HG02763 (cell line): ENCODE data around the gene DYNLRB1.
A peak's percentile ranks its signal among the peaks of the same experiment; 100 is the strongest.

Experiments used
- ATAC-seq: cut with Tn5 transposase; IDR thresholded peaks from one replicate; pipeline ENCODE4 v1.9.1; 2021; ENCODE audit warnings: mild to moderate bottlenecking, moderate library complexity; ENCODE audit not compliant: unreplicated experiment

Gene DYNLRB1

DNA sequence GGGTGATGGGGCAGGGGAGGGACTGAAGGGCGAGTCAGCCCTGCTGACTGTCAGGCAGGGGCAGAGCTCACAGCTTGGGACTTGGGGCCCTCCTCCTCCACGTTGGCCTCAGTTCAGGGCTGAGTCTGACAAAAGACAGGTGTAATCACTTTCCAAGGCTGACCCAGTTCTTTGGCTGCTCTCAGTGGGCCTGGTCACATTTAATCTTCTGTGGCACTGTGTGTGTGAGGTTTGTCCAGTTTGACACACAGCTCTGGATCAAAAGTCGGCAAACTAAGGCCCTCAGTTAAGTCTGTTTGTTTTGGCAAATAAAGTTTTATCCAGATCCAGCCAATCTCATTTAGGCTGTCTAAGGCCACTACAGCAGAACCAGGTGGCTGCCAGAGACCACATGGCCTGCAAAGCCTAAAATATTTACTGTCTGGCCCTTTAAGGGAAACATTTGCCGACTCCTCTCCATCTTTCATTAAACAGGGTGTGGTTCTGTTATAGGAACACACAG, 37.2 kb downstream of the DYNLRB1 start:
- no peak for ATAC-seq

GRCh38 chr20:34557936-34558319, 41.7 kb downstream of the DYNLRB1 start:
- no peak for ATAC-seq

- peak; percentile 58 for ATAC-seq
These were observed 42.3 kb downstream of the DYNLRB1 start, which contains the start of gene MAP1LC3A for GRCh38 chr20:34558320-34559218. Gene MAP1LC3A, plus strand, starts transcription at chr20:34558718. Its CDS starts 151 bp downstream, at chr20:34558869.

DNA sequence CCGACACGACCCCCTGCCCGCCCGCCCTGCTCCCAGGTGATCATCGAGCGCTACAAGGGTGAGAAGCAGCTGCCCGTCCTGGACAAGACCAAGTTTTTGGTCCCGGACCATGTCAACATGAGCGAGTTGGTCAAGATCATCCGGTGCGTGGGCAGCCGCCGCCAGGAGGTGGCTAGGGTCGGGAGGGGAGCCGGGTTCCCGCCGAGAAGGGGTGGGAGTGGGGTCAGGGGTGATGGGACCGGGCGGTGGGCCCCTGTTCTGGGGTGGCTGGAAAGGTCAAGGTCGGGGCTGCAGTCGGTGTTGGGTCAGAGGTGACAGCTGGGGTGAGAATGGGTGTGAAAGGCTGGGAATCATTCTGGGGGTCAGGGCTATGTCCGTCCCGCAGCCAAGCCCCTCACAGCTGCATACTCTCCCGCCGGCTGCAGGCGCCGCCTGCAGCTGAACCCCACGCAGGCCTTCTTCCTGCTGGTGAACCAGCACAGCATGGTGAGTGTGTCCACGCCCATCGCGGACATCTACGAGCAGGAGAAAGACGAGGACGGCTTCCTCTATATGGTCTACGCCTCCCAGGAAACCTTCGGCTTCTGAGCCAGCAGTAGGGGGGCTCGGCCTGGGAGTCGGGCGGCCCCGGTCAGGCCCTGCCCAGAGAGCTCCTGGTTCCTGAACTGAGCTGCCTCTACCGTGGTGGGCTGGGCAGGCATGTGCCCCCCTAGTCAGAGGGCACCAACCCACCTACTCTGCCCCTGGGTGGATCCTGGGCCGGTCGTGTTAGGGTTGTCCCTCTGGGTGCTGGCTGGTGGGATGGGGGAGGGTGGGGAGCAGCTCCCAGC, 43.3 kb downstream of the DYNLRB1 start:
- ATAC-seq = no peak

- no peak for ATAC-seq
These were observed 43.9 kb downstream of the DYNLRB1 start for GRCh38 chr20:34560141-34560523.

DNA sequence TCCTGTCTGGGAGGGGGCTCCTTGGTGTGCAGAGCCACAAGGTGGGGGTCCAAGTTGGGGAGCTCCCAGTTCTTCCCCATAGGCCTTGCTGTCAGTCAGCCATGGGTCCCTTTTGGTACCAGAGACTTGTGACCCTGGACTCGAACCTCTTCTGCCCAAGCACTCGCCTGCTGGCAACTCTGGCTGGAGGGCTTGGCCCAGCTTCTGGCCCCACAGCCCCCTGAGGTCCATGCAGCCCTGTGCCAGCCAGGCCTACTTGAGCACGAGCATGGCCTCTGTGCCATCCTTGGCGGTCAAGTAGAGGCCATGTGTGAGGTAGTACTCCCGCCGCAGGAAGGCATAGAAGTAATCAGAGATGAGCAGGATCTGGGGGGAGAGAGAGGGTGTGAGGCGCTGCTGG, 44.4 kb downstream of the DYNLRB1 start:
- no peak for ATAC-seq

DNA sequence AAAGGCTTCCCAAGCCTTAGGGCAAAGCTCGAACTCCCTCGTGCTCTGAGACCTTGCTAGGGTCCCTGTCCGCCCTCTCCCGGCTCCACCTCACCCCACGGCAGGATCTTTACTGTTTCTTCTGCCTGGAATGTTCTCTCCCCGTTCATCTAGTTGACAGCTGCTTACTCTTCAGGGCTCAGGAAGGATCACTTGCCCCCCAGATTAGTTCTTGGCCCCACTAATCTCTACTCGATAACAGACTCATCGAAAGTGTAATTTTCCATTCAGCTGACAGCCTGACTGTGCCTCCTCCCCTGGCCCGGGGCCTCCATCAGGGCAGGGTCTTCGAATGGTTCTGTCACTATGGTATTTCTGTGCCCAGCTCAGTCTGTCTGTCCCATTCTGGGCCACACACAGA, 45.4 kb downstream of the DYNLRB1 start:
- no peak for ATAC-seq

GRCh38 chr20:34562641-34563040, 46.4 kb downstream of the DYNLRB1 start:
- ATAC-seq = no peak

GRCh38 chr20:34564833-34565232, 48.6 kb downstream of the DYNLRB1 start:
- no peak for ATAC-seq

DNA sequence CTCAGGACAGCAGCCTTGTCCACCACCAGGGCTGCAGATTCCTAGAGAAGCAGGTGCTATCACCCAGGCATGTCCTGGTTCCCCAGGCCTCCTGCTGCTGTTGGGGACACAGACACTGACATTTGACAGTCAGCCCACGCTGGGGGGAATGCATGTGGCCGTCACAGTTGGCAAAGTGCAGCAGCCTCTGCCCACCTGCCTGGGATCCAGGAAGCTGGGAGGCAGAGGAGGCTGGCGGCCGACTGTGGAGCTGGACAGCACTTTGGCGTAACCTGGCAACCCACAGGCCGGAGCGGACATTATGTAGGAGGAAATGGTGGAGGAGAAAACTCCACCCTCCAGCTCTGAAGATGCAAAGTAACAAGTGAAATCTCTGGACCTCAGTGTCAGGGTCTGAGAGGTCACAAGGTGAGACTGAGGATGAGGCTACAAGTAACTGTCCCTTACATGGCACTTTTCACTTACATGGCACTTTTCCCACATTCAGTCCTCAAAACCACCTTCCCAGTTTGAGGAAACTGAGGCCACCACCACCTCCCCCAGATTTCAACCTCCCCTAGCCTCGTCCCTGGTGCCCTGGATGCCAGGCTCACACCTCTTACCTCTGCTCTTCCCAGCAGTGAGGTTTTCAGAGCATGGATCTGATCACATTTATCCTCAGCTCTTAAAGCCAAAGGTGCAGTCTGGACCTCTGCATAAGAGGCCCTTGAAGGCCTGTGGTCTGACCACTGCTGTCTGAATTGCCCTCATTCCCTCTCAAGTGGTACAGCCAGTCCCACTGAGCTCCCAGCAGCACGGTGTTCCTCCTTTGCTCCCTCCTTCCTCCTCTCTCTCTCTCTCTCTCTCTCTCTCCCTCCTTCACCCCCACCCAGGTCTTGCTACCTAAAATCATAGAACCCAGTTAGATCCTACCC, 51.0 kb downstream of the DYNLRB1 start:
- no peak for ATAC-seq

DNA sequence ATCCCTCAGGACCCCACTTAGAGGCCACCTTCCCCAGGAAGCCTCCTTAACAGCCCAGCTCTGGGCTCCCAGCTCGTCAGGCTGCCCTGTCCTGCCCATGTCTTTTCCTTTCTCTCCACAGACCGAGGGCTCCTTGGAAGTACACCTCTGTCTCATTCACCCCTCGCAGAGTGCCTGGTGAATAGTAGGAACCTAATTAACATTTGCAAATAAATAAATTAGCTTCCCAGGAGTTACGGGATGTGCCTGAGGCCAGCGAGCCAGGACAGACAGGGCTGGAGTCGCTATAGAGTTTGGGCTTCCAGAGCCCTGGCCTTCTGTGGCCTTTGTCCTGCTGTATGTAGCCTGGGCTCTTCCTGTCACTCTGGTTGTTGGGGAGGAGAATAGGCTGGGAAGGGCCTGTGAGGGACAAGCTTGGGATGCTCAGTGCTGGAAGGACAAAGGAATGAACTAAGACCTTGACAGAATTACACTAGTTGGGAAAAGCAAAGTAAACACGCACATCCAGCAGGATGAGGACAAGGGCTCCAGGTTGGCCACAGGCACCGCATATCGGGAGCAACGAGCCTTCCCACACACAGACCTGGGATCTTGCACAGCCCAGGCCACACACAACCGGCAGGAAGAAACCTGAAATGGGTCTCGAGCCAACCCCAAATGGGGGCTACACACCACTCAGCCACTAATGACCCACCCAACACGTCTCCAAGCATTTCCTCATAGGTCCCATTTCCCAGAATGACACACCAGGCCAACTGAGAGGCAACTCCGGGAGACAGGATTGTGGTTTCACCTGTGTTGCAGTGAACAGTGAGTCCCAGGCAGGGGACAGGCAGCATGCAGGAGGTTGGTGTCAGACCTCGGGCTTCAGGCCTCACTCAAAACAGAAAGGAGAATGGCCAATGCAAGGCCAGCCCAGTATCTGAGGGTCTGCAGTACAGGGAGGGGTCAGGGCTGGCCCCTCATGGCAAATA, 52.0 kb downstream of the DYNLRB1 start:
- no peak for ATAC-seq

- ATAC-seq = no peak
These were observed 53.4 kb downstream of the DYNLRB1 start for GRCh38 chr20:34569598-34569997.

GRCh38 chr20:34570859-34571306, 54.7 kb downstream of the DYNLRB1 start:
- no peak for ATAC-seq

GRCh38 chr20:34571753-34572152, 55.5 kb downstream of the DYNLRB1 start:
- no peak for ATAC-seq

DNA sequence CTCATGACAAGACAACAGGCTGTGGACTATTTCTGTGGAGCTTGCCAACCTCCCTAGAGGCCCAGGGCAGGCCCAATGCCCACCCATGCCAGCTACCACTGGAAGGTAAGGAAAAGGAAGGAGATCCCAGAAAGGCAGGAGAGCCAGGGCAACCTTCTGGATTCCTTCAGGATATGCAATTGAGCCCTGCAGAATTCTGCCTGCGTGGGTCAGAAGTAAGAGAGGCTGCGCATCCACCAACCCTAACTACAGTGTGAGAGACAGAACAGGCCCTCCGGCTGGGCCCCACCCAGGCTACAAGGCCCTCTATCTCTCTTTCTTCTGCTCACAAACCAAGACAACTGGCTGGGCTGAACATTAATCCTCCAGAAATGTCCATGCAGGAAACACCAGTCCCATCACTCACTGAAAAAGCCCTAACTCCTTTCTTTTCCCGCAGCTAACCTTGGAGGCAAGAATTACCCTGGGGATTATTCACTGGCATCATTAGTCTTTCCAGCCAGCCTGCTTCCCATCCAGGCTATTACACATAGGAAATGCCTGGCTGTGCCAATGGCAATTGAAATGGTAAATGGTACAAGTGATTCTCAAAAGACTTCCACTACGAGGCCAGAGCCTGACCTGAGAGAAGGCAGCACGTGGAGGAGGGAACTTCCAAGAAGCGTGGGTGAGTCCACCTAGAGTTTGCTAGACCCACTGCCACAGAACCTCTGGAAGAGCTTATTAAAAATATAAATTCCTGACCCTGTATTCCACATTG, 57.5 kb downstream of the DYNLRB1 start:
- no peak for ATAC-seq

DNA sequence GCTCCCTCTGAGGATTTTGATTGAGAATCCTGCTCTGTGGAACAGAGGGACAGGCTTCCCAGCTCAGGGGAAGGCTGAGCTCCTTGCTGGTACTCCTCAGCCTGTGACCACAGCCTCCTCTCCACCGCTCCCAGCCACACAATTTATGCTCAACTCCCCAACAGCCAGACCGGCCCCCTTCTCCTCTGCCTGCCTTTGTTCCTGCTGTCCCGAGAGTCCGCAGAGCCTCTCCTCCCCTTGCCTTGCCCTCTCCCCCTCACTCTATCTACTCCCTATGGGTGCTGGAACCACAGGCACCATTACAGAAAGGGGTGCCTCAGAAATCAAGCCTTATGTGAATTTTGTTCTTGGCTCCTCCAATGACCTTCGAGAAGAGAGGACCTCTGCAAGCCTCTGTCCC, 58.2 kb downstream of the DYNLRB1 start:
- ATAC-seq = no peak

GRCh38 chr20:34574861-34575260, 58.6 kb downstream of the DYNLRB1 start:
- no peak for ATAC-seq

- no peak for ATAC-seq
These were observed 59.0 kb downstream of the DYNLRB1 start for GRCh38 chr20:34575271-34575670.

DNA sequence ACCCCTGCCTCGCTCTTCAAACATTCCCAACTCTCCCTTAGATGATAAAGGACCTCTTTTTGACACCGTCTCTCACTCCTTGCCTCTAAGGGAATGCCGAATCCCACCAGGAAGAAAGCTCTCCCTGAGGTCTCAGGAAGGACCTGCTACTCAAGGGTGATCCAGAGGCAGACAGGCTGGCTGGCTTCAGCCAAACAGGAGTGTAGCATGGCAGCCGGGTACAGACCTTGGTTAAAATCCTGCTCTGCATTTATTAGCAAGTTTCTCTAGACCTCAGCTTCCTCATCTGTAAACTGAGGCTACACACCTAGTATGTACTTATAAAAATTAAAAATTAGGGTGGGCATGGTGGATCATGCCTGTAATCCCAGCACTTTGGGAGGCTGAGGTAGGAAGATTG, 59.5 kb downstream of the DYNLRB1 start:
- no peak for ATAC-seq
